Upper lobe of left lung (tissue), 4 donors: ENCODE data around the gene MGLL.

Experiments
- CTCF ChIP-seq, 6 experiments: fragments of 450-650 bp in 4 of 6; fragments of 200-600 bp in 2 of 6; sonication (generic) in 2 of 6; IDR thresholded peaks; one replicate each; pipeline ENCODE4 v1.5.1; 2016 to 2019; ENCODE audit warnings: antibody characterized with exemption in 6 of 6
- EP300 ChIP-seq, 4 donors: sonication (generic); formaldehyde crosslinking; IDR thresholded peaks; one replicate each; pipeline ENCODE4 v1.5.1; 2017; ENCODE audit warnings: antibody characterized with exemption in 4 of 4, control low read depth in 2 of 4
- POLR2A ChIP-seq, 4 donors: fragments of 450-650 bp; IDR thresholded peaks; one replicate each; pipeline ENCODE4 v1.5.1; 2016 to 2017; ENCODE audit warnings: antibody characterized with exemption in 4 of 4, mild to moderate bottlenecking in 2 of 4
- POLR2AphosphoS5 ChIP-seq, 2 donors: sonication (generic); formaldehyde crosslinking; IDR thresholded peaks; one replicate each; pipeline ENCODE4 v1.5.1; 2017; ENCODE audit warnings: antibody characterized with exemption in 2 of 2

DNA sequence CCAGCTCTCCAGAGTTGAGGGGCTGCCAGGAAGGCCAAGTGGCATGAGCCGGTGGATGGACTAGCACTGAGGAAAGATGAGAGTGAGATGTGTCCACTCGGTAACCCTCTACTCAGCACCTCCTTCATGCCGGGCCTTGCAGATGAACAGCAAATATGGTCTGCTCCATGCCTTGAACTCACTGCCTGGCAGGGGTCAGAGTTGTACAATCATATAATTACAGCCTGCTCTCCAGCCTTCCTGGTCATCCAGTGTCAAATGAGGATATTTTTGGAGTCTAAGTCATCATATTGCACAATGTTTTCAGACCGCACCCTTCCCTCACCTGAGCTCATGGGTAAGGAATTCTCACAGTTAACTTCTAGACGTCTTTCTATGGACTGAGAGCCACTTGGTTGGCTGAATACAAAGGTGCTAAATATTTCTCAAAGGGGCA is 4.9 kb downstream of the MGLL start:
- TF ChIP-seq CTCF (IDR thresholded peaks at IDR 0.05) (no peak), POLR2AphosphoS5 (IDR thresholded peaks at IDR 0.05) (peak; percentile 27 to 78), POLR2A (IDR thresholded peaks at IDR 0.05) (no peak), EP300 (IDR thresholded peaks at IDR 0.05) (peak in 3 of 4 donors; percentile 82 to 97 (median 82))
